Adipose tissue (tissue), 3 donors: Measurements from ENCODE around the gene MYO1F. TPM values are rescaled to one million over a fixed set of nuclear protein-coding genes. Genes with fewer than 3 reads are reported as not detected.
"Not testable (repeated sequence)": the region's sequence is repeated elsewhere in the genome, so short reads cannot be mapped to it uniquely, and the experiment has no call there.

Experiments used
- H3K27ac ChIP-seq: one replicate; pipeline ENCODE4 v1.5.1; 2013; ENCODE audit warnings: low read depth, low read length
- WGBS, 3 donors: extraction: QIAGEN DNeasy Blood & Tissue Kit; methylation state at CpG; one replicate each; pipeline ENCODE4 v1.1.7; 2013; 5-methylcytosine and 5-hydroxymethylcytosine counted together
- polyA plus RNA-seq, 3 donors: library from polyadenylated mRNA; stranded (reverse); fragments of 200-250 nt; gene quantifications; one replicate each; pipeline ENCODE4 v1.2.3, GENCODE V29; 2013
- donor health status: healthy with polysubstance abuse.
- donor health status: Bipolar disorder and iron deficiency.
- donor health status: healthy.

The MYO1F gene
- 10 to 100 TPM in 2 of 3 donors, 1 to 10 TPM in 1; 2.0 to 21.3 (median 18.9) TPM for polyA plus RNA-seq

GRCh38 chr19:8577247-8577646 is at the start of gene MYO1F:
TSS of gene MYO1F (minus strand) at chr19:8577442. CDS start at chr19:8577309, 133 bp downstream.
- 5 to 26% (median 10%) methylated on average over 7 of the region's 7 CpGs for WGBS, 3 donors

GRCh38 chr19:8626842-8627241 is 49.6 kb upstream of the MYO1F start:
- 70 to 77% (median 72%) methylated on average over 8 of the region's 8 CpGs for WGBS, 3 donors
- no peak overlapping the region for H3K27ac ChIP-seq

More at GRCh38 chr19:8577247-8577646, at the start of gene MYO1F:
- no peak within 1 kb of the TSS for H3K27ac ChIP-seq

- not testable (repeated sequence) for H3K27ac ChIP-seq
- whole genome bisulfite sequencing, 3 donors = 47 to 62% (median 55%) methylated on average over 4 of the region's 4 CpGs
Measured at GRCh38 chr19:8622886-8623285, 45.6 kb upstream of the MYO1F start.

GRCh38 chr19:8618751-8619150 is 41.5 kb upstream of the MYO1F start:
- 63 to 68% (median 67%) methylated on average over 8 of the region's 8 CpGs for WGBS, 3 donors
- H3K27ac ChIP-seq = no peak overlapping the region

GRCh38 chr19:8617984-8618383 is 40.7 kb upstream of the MYO1F start:
- WGBS, 3 donors = 75 to 85% (median 83%) methylated on average over 4 of the region's 4 CpGs
- no peak overlapping the region for H3K27ac ChIP-seq

- H3K27ac ChIP-seq = not testable (repeated sequence)
- 63 to 77% (median 69%) methylated on average over 15 of the region's 15 CpGs for WGBS, 3 donors
Measured at GRCh38 chr19:8617325-8617724, 40.1 kb upstream of the MYO1F start.

GRCh38 chr19:8616861-8617260 is 39.6 kb upstream of the MYO1F start:
- no peak overlapping the region for H3K27ac ChIP-seq
- WGBS, 3 donors = 70 to 86% (median 79%) methylated on average over 6 of the region's 6 CpGs

- 28 to 29% (median 28%) methylated on average over 23 of the region's 23 CpGs for WGBS, 3 donors
- H3K27ac ChIP-seq = no peak overlapping the region
Measured at GRCh38 chr19:8615813-8616596, 38.8 kb upstream of the MYO1F start.

- no peak overlapping the region for H3K27ac ChIP-seq
- WGBS, 3 donors = 20 to 40% (median 29%) methylated on average over 6 of the region's 6 CpGs
Measured at GRCh38 chr19:8615024-8615423, 37.8 kb upstream of the MYO1F start.

- H3K27ac ChIP-seq = no peak overlapping the region
- 64 to 91% (median 87%) methylated on average over 2 of the region's 2 CpGs for WGBS, 3 donors
Measured at GRCh38 chr19:8614455-8614854, 37.2 kb upstream of the MYO1F start.

GRCh38 chr19:8612807-8613171 is 35.5 kb upstream of the MYO1F start:
- no peak overlapping the region for H3K27ac ChIP-seq
- WGBS, 3 donors = 49 to 52% (median 51%) methylated on average over 5 of the region's 5 CpGs

GRCh38 chr19:8611877-8612806 is 34.9 kb upstream of the MYO1F start:
- H3K27ac ChIP-seq = no peak overlapping the region
- WGBS, 3 donors = 39 to 48% (median 48%) methylated on average over 12 of the region's 12 CpGs

GRCh38 chr19:8611391-8611876 is 34.2 kb upstream of the MYO1F start:
- 30 to 37% (median 36%) methylated on average over 18 of the region's 18 CpGs for WGBS, 3 donors

GRCh38 chr19:8610936-8611300 is 33.7 kb upstream of the MYO1F start:
- H3K27ac ChIP-seq = no peak overlapping the region
- WGBS, 3 donors = 0 to 4% (median 3%) methylated on average over 3 to 9 of the region's 9 CpGs

More at GRCh38 chr19:8611391-8611876, 34.2 kb upstream of the MYO1F start:
- no peak overlapping the region for H3K27ac ChIP-seq

GRCh38 chr19:8610041-8610935 is 33.0 kb upstream of the MYO1F start, which contains the start of gene ADAMTS10:
TSS of gene ADAMTS10 (minus strand) at chr19:8610715. CDS start at chr19:8605710, 5,005 bp downstream.
- H3K27ac ChIP-seq = no peak within 1 kb of the TSS
- 0 to 3% (median 1%) methylated on average over 45 to 74 of the region's 74 CpGs for WGBS, 3 donors

- 2 to 7% (median 3%) methylated on average over 45 to 47 of the region's 47 CpGs for WGBS, 3 donors
Measured at GRCh38 chr19:8609279-8610040, 32.2 kb upstream of the MYO1F start.

GRCh38 chr19:8608941-8609278 is 31.7 kb upstream of the MYO1F start:
- H3K27ac ChIP-seq = no peak overlapping the region
- WGBS, 3 donors = 45 to 49% (median 48%) methylated on average over 5 of the region's 5 CpGs

More at GRCh38 chr19:8609279-8610040, 32.2 kb upstream of the MYO1F start:
- no peak overlapping the region for H3K27ac ChIP-seq
